GM21390 (cell line): ENCODE results near the gene ATP6V0C.
A peak's percentile ranks its signal among the peaks of the same experiment; 100 is the strongest.
"Not testable (repeated sequence)": the region's sequence is repeated elsewhere in the genome, so short reads cannot be mapped to it uniquely, and the experiment has no call there.

Experiments used
- ATAC-seq: cut with Tn5 transposase; IDR thresholded peaks from one replicate; pipeline ENCODE4 v1.9.1; 2021; ENCODE audit not compliant: unreplicated experiment

The ATP6V0C gene

DNA sequence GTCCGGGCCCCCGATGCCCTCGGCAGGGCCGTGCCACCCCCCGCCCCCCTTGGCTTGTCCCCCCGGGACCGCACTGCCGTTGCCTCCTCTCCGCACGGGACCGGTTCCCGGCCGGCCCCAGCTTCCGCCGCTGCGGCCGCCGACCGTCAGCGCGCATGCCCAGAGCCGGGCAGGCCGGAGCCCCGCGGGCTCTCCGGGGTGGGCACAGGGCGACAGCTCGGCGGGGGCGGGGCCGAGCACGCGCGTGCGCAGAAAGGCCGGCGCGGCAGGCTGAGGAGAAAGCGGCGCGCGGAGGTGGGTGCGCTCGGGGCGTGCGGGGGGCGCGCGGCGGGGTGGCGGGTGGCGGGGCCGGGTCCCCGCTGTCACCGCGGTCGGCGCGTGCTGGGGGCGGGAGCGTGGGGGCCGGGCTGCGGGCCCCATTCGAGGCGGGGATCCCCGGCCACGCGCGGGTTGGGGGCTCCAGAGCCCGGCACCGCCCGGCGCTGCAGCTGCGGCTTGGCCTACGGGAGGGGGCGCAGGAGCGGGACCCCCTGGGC is 38.8 kb upstream of the ATP6V0C start, which contains the start of gene TBC1D24:
Gene TBC1D24, plus strand, starts transcription at position 251 of the 536 bp plus-strand sequence. CDS start 21,022 bp downstream, outside the sequence.
- ATAC-seq = peak; percentile 47

DNA sequence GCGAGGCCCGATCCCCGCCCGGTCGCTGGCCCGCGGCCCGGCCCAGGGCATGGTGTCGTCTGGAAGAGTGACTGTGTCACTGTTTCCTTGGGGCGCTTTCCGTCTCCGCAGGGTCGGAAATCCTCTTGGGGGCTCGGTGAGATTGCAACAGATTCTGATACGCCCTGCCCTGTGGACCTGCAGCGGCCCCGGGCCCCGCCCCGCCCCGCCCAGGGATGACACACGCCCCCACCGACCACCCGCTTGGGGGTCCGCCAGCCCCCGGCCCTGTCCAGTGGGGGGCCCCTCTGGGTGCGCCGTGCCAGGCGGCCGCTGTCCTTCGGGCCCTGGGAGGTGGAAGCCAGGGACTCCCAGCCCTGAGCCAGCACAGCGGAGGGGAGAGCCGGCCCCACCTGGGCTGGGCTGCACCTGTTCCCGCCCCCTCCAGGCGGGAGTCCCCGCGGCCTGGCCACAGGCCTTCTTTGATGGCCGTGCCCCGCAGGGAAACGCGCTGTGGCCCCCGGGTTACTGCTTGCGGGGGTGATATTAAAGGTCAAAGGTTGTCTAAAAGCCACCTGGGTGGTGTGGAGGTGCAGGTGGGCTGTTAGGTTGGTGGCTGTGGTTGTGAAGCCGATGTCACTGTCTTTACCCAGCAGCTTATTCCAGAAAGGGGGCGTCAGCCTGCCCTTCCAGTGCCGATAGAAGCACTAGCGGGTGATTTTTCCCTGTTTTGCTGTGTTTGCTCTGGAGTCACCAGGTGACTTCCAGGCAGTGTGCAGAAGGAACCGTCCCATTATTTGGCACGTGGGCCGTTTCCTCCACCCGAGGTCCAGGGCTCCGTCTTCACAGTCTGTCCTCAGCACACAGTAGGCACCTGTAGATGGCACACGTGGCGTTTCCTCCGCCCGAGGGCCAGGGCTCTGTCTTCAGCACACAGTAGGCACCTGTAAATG is 38.1 kb upstream of the ATP6V0C start:
- no peak for ATAC-seq

DNA sequence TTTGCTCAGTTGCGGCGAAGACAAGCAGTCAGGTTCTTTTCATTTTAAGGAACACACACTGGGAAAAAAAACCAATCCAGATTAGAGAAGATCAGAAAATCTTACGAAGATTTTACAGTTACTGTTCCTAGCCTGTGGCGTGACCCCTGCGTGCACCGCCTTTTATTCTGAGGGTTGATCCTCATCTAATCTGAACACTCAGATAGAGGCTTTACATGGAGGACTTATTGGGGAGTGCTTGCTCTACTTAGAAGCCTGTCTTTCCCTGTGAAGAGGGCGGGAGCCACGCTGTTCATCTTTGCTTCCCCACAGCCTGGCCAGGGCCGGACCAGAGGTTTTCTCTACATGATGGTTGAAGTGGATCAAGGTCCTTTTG is 37.4 kb upstream of the ATP6V0C start:
- ATAC-seq = no peak

DNA sequence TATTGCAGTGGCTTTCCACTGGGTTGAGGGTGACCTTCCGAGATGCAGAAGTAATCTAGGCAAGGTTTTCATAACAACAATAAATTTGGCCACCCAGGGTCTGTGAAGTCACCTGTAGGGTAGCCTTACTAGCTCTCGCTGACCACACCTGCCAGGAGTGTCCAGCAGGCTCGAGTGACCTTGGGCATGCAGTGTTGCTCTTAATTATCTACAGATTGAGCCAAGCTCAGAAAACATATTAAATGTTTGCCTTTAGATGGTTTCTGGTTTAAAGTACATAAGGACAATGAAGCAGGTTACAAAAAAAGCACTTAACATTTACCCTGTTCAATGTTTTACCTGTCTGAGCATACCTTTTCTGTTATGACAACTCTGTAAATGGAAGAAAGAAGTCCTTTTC is 37.0 kb upstream of the ATP6V0C start:
- ATAC-seq = no peak

DNA sequence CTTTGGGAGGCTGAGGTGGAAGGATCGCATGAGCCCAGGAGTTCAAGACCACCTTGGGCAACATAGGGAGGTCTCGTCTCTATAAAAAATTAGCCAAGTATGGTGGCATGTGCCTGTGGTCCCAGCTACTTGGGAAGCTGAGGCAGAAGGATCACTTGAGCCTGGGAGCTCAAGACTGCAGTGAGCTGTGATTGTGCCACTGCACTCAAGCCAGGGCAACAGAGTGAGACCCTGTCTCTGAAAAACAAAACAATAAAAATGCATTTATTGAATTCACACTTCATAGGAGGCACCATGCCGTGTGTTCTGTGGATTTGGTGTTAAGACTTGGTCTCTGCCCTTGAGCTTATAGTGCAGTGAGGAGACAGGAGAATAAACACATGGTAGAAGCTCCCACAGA is 36.4 kb upstream of the ATP6V0C start:
- ATAC-seq = no peak

DNA sequence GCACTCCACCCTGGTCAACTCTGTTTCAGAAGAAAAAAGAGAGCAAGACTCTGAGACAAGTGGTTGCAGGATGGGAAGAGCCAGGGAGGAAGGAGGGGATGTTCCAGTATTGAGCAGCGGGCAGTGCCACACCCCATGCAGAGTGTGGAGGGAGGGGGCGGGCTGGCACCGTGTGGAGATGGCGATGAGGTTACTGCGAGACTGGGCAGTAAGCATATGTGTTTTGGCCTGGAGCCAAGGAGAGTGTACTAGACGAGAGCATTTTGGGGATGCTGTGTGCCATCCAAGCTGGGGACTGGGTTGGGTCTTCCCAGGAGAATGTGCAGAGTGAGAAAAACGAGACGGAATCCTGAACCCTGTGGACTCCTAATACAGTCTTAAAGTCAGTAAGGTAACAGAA is 35.5 kb upstream of the ATP6V0C start:
- ATAC-seq = no peak

DNA sequence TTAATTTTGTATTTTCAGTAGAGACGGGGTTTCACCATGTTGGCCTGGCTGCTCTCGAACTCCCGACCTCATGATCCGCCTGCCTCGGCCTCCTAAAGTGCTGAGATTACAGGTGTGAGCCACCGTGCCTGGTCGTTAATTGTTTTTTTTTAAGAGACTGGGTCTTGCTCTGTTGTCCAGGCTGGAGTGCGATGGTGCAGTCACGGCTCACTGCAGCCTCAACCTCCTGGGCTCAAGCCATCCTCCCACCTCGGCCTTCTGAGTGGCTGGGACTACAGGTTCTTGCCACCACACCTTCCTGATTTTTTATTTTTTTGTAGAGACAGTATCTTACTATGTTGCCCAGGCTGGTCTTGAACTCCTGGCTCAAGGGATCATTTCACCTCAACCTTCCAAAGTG is 33.8 kb upstream of the ATP6V0C start:
- not testable (repeated sequence) for ATAC-seq

DNA sequence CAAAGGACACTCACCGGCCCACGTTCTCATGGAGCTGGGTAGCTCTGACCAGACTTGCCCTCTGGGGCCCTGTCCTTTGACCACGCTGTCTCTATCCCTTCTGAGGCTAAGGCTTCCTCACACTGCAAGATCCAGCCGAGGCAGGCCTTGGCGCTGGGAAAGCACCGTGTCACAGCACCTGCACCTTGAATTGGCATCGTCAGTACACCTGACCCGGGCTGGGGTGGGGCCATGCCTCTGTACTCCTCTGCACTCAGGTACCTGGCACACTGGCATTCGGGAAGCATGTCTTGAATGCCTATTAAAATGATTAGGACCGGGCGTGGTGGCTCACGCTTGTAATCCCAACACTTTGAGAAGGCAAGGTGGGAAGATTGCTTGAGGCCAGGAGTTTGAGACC is 32.8 kb upstream of the ATP6V0C start:
- ATAC-seq = no peak

DNA sequence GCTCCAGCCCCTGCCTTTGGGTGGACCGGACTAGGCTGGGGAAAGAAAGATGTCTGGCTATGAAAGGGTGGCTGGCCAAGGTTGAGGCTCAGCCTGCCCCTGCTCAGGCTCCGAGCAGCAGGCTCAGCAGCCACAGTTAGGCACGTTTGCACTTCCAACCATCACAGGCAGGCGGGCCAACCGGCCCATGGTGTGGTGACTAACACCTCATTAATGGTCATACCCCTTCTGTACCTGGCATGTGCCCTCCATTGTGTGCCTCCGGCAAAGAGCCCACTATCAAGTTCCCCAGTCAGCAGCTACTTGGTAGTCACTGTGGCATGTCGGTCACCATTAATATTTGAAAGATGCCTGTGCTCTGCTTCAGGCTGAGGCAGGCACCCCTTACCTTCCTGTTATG is 32.1 kb upstream of the ATP6V0C start:
- ATAC-seq = no peak

DNA sequence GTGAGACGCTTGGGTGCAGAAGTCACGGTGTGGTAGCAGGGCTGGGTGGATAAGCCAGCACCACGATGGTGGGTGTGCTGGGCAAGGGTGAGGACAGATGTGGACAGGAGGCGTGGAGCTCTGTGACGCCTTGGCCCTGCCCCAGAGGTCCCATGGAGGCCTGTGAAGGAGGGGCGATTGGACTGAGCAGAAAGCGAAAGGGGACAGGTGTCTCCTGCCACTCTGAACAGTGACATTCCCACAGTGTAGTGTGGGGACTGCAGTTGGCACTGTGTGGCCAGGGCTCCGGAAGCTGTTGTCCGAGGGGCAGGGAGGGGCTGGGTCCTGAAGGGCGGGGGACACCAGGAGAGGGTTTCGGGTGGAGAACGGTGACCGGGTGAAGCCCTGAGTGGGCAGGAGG is 31.5 kb upstream of the ATP6V0C start:
- ATAC-seq = no peak

DNA sequence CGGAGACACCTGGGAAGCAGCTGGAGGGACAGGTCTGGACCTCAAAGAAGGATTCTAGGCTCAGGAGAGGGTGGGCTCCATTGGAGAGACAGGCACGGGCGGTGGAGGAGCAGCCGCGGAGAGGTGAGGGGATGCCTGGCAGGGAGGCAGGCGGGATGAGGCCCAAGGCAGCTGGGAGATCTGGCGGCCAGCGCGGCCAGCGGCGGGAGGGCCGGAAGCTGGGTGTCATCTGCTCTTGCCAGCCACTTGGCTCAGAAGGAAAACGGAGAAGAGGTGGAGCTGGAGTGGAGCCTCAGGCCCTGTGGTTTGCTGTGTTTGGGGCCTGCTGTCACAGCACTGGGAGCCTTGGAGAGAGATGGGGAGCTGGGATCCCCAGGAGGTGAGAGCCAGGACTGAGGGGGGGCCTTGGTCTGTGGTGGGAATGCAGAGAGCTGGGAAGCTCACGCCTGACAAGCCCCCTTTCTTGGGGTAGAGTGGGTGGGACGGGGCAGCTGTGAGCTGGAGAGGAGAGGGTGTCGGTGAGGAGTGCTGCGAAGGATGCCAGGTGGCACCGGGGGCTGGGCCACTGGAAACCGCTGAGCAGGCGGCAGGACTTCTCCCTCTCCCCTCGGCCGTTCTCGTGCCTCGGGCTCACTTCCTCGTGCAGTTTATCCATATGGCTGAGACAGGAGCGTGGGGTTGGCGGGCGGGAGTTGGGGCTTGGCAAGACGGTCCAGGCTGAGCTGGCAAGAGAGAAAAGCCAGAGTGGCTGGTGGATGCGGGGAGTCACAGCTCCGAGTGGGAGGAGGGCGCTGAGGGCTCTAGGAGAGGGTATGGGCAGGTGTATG is 30.8 kb upstream of the ATP6V0C start:
- no peak for ATAC-seq

DNA sequence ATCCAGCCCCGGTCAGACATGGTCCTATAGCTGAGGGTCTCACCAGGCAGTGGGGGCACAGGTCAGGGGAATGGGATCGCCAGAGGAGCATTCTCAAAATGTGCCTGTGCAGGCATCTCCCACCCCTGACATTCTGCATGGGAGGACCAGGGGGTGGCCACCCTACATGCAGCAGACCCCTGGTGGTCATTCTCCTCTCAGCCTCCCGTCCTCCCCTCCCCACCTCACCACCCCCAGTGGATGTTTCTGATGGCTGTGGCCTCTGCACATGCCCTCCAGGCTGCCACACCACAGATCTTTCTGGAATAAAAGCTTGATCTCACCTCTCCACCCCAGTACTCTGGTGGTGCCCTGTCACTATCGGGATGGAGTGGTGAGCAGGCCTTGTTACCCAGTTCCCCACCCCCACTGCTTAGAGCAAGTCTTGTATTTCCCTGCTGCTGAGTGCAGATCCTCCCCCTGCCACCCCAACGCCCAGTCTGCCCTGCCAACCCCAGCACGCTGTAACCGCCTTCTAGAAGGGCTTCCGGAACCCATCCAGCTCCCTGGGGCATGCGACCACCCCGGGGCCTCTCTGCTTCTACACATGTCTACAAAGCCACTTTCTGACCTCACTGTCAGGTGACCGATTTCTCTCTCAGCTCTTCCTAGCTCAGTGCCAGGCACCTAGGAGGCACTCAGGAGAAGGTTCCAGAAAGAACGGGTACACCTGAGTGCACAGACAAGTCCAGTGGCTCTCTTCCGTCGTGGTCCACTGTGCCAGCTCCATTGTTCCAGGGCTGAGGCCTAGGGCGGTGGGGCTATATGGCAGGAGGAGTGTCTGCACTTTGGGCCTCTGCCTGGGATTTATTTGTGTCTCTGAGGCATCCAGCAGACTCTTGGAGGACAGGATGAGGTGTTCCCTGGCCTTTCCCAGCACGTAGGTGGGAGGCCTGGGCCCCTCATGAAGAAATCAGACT is 29.5 kb upstream of the ATP6V0C start:
- no peak for ATAC-seq

DNA sequence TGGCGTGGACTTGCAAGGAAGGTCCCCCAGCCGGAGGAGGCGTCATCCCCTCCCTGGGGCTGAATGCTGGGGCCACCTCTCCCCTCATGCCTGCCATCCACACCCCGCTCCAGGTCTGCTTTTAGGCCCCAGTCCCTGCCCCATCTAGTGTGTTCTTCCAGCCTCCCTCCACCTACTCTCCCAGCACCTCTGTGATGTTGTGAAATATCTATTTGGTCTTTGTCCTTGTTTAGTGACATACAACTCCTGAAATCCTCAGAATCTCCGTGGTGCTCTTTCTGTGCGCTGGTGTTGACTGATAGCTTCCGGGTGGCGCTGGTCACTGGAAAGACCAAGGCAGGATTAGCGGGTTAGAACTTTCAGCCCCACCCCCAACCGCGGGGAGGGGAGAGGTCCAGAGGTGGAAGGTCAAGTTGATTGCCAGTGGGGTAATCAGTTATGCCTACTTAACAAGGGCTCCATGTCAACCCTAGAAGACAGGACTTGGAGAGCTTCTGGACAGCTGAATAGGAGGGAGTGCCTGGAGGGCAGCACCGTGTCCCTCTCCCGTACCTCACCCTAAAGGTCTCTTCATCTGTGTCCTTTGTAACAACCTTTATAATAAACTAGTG is 28.7 kb upstream of the ATP6V0C start:
- no peak for ATAC-seq

DNA sequence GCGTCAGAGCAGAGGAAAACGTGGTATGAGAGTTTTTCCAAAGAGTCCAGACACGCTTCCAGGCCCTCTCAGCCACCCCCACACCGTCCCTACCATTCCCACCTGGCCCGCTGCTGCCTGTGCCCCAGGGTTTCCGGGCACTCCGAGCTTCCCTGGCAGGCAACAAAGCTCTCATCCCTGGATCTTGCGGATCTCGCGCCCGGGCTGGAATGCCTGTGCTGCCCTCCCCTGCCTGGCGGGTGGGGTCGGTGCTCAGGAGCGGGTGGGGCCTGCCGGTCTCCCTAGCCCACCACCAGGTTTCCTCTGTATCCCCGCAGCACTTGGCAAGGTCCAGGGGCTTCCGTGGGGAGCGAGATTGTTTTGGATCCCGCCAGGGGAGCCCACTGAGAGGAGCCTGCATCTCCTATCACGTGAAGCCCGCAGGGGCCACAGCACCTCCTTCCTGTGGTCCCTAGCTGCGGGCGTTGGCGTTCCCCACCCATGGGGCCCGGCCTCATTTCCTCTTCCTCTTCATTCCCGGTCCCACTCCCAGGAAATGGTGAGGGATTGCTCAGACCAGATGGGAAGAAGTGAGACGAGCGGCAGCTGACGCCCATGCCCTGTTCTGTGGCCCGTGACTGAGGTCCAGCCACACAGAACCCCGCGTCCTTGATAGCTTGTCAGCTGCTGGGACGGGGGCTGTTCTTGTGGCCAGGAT is 27.8 kb upstream of the ATP6V0C start:
- no peak for ATAC-seq

DNA sequence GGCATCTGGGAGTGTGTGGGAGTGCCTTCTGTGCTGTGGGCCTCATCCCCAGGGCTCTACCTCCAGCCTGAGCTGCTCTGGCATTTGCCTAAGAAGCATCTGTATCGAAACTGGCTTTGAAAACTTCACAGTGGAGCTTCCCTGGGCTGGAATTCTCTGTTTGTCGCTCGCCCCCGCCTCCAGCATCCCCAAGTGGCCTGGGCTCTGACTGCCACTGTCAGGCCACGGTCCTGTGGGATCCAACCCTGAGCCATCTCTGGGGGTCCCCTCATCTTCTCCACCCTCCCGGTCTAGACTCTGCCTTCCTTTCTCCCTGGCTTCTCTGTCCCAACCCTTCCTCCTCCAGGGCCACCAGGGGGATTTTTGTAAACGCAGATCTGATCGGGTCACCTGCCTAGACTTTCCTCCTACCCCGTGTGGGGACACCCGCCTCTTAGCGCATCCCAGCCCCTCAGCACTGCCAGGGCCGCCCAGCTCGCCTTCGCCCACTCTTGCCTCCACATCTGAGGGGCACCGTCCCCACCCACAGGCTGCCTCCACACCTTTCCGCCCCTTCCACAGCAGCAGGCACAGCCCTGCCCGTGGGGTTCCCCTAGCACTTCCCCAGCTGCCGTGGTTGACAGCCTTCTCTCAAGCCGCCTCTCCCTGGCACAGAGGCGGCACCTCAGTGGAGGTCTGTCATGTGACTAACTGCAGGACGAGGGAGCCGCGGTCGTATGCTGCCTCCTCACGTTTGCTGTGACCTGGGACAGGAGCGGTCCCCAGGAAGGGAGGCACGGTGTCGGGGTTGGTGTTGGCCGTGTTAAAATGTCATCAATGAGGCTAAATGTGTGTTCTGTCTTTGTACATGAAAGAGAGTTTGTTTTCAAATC is 26.9 kb upstream of the ATP6V0C start:
- ATAC-seq = no peak

DNA sequence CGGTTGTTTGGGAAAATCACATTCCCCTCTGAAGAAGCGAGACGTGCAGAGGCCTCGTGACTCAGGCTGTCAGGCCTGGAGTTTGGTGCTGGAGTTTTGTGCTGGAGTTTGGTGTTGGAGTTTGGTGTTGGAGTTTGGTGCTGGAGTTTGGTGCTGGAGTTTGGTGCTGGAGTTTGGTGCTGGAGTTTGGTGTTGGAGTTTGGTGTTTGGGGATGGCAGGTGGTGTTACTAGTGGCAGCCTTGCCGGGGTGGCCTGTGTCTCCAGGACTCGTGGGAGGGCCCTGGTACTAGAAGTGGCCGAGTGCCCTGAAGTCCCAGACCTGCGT is 26.3 kb upstream of the ATP6V0C start:
- ATAC-seq = no peak

DNA sequence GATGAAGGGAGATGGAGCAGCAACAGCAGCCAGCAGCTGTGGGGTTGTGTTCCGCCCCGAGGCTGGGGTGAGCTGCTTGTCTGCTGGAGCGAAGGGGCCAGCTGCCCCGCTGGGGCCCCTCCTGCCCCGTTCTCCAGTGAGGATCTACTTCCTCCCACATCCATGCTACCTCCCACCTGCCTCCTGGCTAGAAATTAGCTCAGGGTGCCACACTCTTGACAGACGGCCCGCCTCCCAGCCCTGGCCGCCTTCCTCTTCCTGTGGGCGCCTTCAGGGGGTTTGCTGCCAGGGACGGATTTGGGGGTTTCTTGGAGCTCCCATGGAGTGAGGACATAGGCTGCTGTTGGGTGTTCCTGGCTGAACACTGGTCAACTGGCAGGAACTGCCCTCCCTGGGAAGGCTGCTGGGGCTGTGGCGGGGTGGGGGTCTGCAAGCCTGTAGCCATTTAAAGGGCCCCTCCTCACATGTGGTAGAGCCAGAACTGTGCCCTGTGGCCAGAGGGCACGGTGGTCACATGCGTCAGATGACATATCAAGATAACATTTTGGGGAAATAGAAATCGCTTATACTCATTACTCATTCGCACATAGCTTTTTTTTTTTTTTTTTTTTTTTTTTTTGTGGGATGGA is 25.7 kb upstream of the ATP6V0C start:
- no peak for ATAC-seq

DNA sequence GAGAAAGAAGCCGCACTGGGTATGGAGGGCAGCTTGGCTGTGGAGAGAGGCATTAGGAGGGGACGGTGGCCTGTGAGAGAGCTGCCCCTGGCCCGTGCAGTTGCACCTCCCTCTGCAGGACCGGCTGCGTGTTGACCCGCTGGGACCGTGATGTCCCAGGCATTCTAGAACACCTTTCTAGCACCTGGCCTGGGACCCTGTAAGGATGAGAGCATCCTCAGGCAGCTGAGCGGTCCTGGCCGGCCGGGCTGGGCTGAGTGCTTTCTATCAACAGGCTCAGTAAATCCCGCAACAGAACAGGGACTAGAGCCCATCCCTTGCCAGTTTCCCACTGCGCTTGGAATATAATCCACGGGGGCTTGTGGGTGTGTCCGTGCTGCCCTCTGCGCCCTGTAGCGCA is 24.2 kb upstream of the ATP6V0C start:
- no peak for ATAC-seq
